HG03060 (cell line): Measurements from ENCODE around the gene DCP2.

Source experiments
- ATAC-seq: cut with Tn5 transposase; IDR thresholded peaks from one replicate; pipeline ENCODE4 v1.9.1; 2021; ENCODE audit warnings: low read depth, moderate number of reproducible peaks; ENCODE audit not compliant: unreplicated experiment

The DCP2 gene

DNA sequence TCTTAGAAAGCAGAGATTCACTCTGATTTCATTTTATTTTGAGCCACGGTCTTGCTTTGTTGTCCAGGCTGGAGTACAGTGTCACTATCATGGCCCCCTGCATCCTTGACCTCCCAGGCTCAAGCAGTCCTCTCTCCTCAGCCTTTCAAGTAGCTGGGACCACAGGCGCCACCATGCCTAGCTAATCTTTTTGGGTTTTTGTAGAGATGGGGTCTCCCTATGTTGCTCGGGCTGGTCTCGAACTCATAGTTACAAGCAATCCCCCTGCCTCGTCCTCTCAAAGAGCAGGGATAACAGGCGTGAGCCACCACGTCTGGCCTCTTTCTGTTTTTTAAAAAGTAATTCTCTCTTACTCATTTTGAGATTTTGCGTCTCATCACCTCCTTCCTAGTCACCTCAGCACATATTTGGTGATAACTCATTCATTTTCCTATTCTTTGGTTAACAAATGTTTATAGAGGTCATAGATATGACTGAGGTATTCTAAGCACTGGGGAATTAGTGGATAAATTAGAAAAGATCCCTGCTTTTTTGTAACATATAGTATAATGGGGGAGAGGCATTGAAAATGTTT is 10.8 kb upstream of the DCP2 start:
- ATAC-seq = no peak

DNA sequence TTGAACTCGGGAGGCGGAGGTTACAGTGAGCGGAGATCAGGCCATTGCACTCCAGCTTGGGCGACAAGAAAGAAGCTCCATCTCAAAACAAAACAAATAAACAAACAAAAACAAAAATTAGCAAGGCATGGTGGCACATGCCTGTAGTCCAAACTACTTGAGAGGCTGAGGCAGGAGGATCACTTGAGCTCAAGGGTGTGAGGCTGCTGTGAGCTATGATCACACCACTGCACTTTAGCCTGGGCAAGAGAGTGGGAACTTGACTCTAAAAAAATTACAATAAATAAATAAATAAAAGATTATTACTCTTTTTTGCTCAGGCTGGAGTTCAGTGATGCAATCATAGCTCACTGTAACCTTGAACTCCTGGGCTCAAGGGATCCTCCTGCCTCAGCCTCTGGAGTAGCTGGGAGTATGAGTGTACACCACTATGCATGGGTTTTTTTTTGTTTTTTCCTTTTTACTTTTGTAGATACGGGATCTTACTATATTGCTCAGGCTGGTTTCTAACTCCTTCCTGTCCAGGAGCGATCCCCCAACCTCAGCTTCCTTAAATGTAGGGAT is 9.0 kb upstream of the DCP2 start:
- ATAC-seq = no peak

DNA sequence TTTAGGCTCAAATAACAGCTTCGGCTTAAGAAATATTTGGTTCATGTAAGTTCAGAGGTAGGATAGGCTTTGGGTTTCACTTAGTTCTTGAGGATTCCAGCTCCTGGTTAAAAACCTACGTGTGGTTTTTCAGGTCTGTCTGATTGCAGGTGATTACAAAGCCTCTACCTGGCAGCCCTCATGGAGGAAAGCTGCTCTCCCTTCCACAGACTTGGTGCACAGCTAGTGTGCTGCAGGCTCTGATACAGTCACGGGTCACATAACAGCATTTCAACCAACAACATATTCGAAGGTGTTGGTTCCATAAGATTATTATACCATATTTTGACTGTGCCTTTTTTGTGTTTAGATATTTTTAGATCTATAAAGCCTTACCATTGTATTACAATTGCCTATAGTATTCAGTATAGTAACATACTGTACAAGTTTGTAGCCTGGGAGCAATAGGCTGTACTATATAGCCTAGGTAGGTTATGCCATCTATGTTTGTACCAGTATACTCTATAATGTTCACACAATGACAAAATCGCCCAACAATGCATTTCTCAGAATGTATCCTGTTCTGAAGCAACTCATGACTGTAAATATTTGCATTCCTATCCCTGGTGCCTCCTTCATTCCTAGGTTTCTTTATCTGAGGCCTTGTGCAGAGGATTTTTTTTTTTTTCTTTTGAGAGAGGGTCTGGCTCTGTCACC is 8.0 kb upstream of the DCP2 start:
- ATAC-seq = no peak

DNA sequence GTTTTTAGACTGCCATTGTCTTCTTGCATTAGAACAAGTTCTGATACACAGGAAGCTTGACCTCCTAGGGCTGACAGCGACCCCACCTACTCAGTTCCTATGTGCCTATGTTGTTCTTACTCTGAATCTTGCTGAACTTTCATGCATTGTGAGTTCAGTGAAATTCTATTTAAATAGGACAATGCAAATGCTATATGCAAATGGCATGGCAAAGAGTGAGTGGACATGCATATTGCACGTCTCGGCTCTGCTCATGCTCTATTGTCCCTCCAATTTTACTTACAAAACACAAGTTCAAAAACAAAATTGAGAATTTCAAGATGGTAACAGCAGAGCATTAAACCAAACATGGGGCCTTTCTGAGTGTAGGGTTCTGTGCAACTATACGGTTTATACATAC is 5.3 kb upstream of the DCP2 start:
- ATAC-seq = no peak

DNA sequence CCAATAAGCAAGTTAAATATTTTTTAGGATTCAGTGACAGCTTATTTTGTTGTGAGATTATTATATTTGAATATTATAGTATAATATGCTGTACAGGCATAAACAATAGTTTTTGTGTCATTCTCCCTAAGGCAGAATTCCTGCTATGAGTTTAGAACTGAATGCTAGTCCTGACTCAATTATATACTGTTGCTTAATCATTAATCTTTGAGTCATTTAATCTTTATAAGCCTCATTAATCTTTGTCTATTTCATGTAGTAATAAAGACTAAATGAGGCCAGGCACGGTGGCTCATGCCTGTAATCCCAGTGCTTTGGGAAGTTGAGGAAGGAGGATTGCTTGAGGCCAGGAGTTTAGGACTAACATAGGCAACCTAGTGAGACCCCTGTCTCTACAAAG is 3.6 kb upstream of the DCP2 start:
- no peak for ATAC-seq

DNA sequence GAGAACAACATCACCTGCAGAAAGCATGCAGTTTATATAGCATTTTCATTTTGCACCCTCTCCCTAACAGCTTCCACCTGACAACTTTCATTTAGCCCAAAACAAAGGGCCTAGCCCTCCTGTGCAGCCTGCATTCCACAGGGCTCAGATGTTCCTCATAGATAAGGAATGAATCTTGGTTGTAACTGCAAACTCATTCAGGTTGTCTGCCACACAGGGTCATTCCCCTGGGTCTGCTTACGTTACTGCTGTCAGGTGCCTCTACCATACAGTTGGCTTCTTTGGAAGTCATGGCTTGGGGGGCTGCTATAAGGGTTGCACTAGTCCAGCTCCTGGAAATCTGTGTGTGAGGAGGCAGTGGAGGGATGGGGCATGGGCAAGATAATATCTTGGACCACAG is 2.7 kb upstream of the DCP2 start:
- ATAC-seq = no peak

DNA sequence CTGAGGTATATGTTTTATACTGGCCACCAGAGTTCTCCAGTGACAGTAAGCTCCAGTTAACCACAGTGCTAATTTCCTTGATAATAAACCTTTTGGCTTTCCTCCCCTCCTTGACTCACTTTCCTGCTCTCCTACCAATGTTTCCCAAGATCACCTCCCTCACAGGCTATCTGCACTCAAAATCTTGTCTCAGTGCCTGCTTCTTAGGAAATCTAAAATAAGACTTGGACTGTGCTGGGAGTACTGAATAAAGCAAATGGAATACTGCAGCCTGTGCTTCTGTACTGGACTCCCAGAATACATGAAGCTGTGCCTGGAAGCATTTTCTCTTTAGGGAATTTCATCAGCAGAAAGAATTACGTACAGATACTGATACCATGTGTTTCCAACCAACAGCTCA is 1.7 kb upstream of the DCP2 start:
- ATAC-seq = no peak

DNA sequence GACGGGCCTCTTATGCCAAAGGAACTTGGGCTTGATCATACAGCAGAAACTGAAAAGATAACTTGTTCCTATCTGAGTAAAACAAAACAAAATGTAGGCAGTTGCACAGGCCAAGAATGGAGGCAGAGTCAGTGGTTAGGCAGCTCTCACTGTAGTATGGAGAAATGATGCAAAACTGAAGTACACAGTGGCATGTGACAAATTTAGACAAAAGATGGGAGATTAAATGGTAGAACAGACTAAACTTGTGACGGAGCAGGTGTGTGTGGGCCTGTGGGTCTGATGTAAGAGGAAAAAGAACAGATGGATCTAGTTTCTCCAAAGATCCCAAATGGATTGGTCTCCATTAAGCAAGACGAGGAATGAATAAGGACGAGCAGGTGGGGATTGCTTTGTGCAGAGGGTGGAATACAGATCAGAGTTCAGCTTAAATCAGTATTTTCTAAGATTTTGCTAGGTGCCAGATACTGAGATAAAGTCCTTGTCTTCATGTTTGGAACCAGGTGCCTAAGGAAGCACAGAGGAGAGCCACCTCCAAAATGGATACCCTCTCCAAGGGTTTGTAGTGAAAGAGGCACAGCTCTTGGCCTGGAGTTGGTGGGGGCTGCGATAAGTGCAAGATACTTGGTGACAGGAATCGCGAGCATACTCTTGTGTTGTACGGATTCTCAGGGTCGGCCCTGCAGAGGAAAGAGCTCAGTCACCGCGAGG is 722 bp upstream of the DCP2 start:
- ATAC-seq = no peak

DNA sequence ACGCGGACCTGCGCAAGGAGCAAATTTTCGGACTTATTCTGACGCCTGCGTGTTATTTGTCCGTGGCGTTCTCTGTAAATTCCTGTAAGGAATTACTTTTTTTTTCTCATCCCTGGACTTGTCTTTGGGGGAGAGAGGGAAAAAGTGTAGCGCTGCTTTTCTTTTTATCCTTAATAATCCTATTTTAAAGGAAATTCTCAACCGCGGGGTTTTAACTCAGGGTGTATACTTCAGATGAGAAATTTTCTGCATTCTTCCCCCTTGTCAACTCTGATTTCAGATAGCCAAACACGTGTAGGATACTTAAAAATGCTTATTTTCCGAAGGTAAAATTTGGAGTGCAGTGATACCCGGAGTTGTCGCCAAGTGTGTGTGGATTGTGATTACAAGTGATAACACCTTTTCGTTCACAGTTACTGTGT is 853 bp downstream of the DCP2 start:
- no peak for ATAC-seq

DNA sequence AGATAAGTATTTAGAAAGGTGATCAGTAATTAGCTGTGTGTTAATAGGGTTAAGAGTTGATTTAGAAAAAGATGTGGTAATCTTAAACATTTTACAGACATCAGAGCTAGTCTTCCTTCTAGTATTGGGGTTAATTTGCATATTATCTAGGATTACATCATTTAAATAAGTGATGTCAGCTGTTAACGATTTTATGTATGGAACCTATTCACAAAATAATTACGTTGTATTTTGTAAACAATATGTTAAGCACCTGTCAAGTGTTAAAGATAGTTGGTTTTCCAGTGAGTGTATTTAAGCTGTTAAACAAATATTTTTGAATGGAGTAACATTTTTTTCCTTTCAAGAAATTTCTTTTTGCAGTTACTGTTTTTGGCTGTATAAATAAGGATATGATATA is 2.2 kb downstream of the DCP2 start:
- ATAC-seq = no peak

DNA sequence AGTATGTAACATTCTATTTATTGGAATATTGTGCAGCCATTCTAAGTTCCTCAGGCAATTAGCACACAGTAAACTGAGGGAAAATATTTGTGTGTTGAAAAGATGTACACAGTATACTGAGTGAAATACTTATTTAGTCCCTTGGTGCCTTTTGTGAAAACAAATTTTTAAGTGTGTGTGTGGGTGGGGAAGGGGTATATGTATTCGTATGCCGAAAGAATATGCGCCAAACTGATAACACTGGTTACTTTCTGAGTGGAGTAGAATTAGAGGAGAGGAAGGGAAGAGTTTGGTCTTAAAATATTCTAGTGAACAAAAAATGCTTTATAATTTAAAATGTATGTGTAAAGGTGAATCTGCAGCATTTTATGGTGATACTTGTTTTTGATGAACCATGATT is 3.1 kb downstream of the DCP2 start:
- ATAC-seq = no peak

DNA sequence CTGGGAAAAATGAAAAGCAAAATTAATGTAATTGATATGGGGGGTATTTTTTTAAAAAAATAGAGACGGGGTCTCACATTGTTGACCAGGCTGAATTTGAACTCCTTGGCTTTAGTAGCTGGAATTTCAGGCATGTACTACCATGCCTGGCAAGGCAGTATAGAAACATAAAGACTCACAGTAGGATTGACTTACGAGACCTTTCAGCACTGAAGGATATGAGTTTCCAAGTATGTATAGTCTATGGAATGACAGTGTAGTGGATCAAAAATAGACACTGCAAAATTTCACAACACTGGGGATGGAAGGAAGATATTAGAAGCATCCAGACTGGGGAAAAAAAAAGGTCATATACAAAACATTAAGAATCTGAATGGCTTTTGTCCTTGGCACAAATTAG is 6.8 kb downstream of the DCP2 start:
- no peak for ATAC-seq

DNA sequence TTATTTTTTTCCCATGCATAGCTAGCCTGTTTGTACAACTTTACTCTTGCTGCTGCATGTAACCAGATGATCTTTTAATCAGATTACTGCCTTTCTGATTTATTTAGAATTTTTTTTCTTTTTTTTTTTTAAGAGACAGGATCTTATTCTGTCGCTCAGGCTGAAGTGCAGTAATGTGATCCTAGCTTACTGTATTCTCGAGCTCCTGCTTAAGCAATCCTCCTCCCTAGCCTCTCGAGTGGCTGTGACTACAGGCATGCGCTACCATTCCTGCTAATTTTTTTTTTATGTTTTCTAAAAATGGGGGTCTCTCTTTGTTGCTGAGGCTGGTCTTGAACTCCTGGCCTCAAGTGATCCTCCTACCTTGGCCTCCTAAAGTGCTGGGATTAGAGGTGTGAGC is 9.6 kb downstream of the DCP2 start:
- ATAC-seq = no peak

DNA sequence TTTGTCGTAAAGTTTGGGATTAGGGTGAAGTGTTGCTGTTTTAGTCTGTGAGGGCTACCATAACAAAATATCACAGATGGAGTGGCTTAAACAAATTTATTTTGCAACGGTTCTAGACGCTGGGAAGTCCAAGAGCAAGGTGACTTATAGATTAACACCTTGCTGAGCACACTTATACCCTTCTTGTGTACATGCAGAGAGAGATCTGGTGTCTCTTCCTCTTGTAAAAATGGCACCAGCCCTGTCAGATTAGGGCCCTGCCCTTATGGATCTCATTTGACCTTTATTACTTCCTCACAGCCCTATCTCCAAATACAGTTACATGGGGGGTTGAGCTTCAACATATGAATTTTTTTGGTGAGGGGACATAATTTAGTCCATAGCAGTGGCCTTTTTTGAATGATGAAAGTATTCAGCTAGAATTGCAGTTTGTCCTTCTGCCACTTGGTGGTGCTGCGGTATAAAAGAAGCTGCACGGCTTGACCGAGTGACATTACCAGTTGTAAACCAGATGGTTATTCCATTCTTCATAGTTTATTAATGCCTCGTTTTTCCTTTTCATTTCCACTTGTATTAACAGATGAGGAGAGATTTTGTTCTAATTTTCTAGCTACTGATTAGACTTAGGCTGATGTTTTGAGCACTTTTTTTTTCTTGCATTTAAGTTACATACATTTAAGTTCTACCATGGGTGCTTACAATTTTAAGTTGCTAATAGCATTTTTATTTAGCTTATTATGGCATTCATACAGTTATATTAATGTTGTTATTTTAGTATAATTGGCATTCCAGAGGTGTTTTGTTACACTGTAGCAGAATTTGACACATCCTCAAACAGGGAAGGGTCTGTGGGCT is 19.4 kb downstream of the DCP2 start:
- ATAC-seq = peak; percentile 46

DNA sequence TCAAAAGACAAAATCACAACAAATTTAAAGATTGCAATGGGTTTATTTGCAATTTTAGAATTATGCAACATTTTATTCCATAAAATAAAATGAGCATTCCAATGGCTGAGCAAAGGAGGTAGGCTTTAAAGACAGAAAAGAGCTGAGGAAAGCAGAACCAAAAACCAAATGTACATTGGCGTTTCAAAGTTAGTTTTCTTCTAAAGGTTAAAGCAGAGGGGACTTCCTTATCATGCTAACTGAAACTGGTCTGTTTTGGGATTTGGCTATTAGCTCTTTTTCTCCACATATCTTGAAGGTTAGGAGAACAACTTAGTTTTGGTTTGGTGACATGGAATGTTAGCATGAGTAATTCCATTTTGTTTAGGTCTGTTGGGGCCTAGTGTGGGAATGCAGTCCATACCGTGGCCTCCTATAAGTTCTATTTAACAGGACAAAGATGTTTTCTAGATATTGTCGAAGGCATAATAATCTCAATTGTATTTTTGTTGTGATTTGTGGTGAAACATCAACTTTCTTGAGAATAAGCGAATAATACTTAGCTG is 20.3 kb downstream of the DCP2 start:
- no peak for ATAC-seq

DNA sequence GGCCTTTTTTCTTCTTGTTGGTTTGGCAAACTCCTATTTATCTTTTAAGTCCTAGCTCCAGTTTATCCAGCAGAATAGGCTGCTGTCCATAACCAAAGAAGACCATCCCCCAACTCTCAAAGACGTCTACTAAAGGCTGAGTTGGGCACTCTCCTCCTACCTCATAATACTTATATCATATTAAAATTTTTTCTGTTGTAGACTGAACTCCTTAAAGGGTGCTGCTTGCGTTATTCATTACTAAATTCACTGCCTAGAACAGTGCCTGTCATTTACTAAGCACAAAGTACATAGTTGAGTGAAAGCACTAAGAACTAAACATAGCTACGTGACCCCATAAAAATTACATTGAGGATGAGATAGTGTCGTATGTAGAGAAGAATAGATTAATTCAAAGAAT is 21.7 kb downstream of the DCP2 start:
- ATAC-seq = no peak

DNA sequence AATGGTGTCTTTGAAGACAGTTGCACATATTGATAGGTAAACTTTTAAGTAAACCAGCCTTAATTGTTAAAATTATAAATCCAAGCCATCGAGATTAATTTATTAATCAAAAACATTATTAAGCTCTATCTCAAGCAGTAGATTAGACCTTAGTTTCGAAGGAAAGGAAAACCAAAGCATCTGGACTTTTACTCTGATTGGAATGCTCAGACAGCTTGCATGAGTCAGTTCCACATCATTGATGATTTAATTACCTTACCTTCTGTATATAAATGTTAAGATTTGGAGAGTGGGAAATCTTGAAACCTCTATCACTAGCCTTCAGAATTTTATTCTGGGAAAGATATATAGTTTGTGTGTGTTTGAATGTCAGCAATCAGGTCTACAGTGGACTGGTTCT is 23.9 kb downstream of the DCP2 start:
- ATAC-seq = no peak

DNA sequence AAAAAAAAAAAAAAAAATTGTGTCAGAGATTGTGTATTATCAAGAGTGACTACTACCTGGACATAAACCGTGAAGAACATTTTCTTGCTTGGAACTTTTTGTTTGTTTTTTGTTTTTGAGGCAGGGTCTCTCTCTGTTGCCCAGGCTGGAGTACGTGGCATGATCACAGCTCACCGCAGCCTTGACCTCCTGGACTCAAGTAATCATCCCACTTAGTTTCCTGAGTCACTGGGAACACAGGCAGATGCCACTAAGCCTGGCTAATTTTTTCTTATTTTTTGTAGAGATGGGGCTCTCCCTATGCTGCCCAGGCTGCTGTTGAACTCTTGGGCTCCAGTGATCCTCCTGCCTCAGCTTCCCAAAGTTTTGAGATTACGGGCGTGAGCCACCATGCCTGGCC is 25.8 kb downstream of the DCP2 start:
- ATAC-seq = no peak

DNA sequence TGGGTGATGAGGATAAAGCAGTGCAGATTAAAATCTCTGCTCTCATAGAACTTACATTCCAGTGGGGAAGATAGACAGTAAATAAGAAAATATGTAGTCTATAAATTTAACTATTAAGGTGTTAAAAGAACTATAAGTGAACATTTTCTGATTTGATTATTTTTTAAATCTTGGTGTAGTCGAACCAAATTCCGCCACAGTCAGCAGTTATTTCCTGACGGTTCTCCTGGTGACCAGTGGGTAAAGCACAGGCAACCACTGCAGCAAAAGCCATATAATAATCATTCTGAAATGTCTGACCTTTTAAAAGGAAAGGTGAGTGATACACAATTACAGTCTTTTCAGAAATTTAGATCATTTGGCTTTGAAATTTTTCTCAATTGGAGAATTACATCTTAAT is 27.2 kb downstream of the DCP2 start:
- no peak for ATAC-seq

DNA sequence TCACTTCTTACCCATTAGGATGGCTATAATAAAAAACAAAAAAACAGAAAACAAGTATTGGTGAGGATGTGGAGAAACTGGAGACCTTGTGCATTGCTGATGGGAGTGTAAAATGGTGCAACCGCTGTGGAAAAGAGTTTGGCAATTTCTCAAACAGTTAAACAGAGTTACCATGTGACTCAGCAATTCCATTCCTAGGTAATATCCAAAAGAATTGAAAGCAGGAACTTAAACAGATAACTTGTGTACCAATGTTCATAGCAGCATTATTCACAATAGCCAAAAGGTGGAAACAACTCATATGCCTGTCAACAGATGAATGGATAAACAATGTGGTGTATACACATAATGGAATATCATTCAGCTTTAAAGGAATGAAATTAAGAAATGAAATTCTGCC is 28.9 kb downstream of the DCP2 start:
- ATAC-seq = no peak
